C4-2B (cell line): ENCODE results near the gene PYDC2.

Source experiments
- CTCF ChIP-seq: fragments of 450-650 bp; conservative IDR thresholded peaks from 2 replicates; pipeline ENCODE4 v1.5.1; 2017; ENCODE audit warnings: mild to moderate bottlenecking
- ZFX ChIP-seq: fragments of 450-650 bp; IDR thresholded peaks from 2 replicates; pipeline ENCODE4 v1.6.1; 2017

GRCh38 chr3:191420771-191421170, 40.2 kb upstream of the PYDC2 start:
- TF ChIP-seq CTCF (no peak), ZFX (no peak)
